Neural cell (in vitro differentiated cells): ENCODE results near the gene MRPL23. TPM values are rescaled to one million over a fixed set of nuclear protein-coding genes. Genes with fewer than 3 reads are reported as not detected.

ENCODE experiments used
- H2AFZ ChIP-seq: fragments of 200-600, 300-800 bp; sonication (generic), shearing (Covaris generic); 2 replicates; pipeline ENCODE4 v1.6.0; 2014; ENCODE audit warnings: low read depth, mild to moderate bottlenecking, antibody characterized with exemption, low read length, moderate library complexity
- H3F3A ChIP-seq: fragments of 200-600 bp; shearing (Covaris generic); 2 replicates; pipeline ENCODE4 v1.6.1; 2016; ENCODE audit warnings: mild to moderate bottlenecking, moderate library complexity, mixed read lengths, antibody characterized with exemption, low read length; ENCODE audit not compliant: insufficient read depth, poor library complexity, severe bottlenecking
- H3K27ac ChIP-seq: fragments of 200-600, 300-800 bp; sonication (generic), shearing (Covaris generic); 2 replicates; pipeline ENCODE4 v1.5.1; 2014; ENCODE audit warnings: mild to moderate bottlenecking, low read length, moderate library complexity
- H3K27me3 ChIP-seq: fragments of 300-800, 200-600 bp; sonication (generic), shearing (Covaris generic); 2 replicates; pipeline ENCODE4 v1.6.0; 2014; ENCODE audit warnings: mild to moderate bottlenecking, low read depth, low read length, moderate library complexity; ENCODE audit not compliant: insufficient read depth
- H3K36me3 ChIP-seq: fragments of 300-800, 200-600 bp; sonication (generic), shearing (Covaris generic); 2 replicates; pipeline ENCODE4 v1.5.1; 2014; ENCODE audit warnings: mild to moderate bottlenecking, antibody characterized with exemption, low read length, moderate library complexity; ENCODE audit not compliant: insufficient read depth
- H3K4me2 ChIP-seq: fragments of 300-800, 200-600 bp; sonication (generic), shearing (Covaris generic); 2 replicates; pipeline ENCODE4 v1.6.0; 2014; ENCODE audit warnings: mild to moderate bottlenecking, low read length
- H3K4me3 ChIP-seq: fragments of 300-800, 200-600 bp; sonication (generic), shearing (Covaris generic); 2 replicates; pipeline ENCODE4 v1.5.1; 2014; ENCODE audit warnings: mild to moderate bottlenecking, low read length, moderate library complexity
- H3K79me2 ChIP-seq: fragments of 200-600 bp; shearing (Covaris generic); replicated peaks from 2 replicates; pipeline ENCODE4 v1.6.0; 2014; ENCODE audit warnings: mild to moderate bottlenecking, low read length, moderate library complexity; ENCODE audit not compliant: insufficient read depth
- H3K9ac ChIP-seq: fragments of 300-800, 200-600 bp; sonication (generic), shearing (Covaris generic); 2 replicates; pipeline ENCODE4 v1.6.1; 2016; ENCODE audit warnings: mild to moderate bottlenecking, low read length, mixed read lengths
- H3K9me2 ChIP-seq: fragments of 200-600 bp; shearing (Covaris generic); 2 replicates; pipeline ENCODE4 v1.6.1; 2016; ENCODE audit warnings: mild to moderate bottlenecking, low read length, mixed read lengths; ENCODE audit not compliant: insufficient read depth
- H3K9me3 ChIP-seq: fragments of 200-600, 300-800 bp; sonication (generic), shearing (Covaris generic); 2 replicates; pipeline ENCODE4 v1.6.1; 2016; ENCODE audit warnings: mild to moderate bottlenecking, mixed run types, low read length, moderate library complexity, mixed read lengths
- H4K20me1 ChIP-seq: fragments of 200-600 bp; shearing (Covaris generic); 2 replicates; pipeline ENCODE4 v1.6.1; 2016; ENCODE audit warnings: mild to moderate bottlenecking, mixed run types; ENCODE audit not compliant: insufficient read depth
- CTCF ChIP-seq: fragments of 450-650 bp; IDR thresholded peaks from 2 replicates; pipeline ENCODE4 v1.5.1; 2014; ENCODE audit warnings: antibody characterized with exemption, mild to moderate bottlenecking, moderate library complexity; ENCODE audit not compliant: poor library complexity, severe bottlenecking
- EP300 ChIP-seq: fragments of 450-650 bp; conservative IDR thresholded peaks from 2 replicates; pipeline ENCODE4 v1.6.1; 2014; ENCODE audit warnings: antibody characterized with exemption, mild to moderate bottlenecking, moderate library complexity; ENCODE audit not compliant: poor library complexity, severe bottlenecking
- EZH2 ChIP-seq: fragments of 200-600, 300-800 bp; shearing (Covaris generic), sonication (generic); IDR thresholded peaks from 2 replicates; pipeline ENCODE4 v1.6.1; 2014; ENCODE audit warnings: antibody characterized with exemption, low read length, borderline replicate concordance, mild to moderate bottlenecking; ENCODE audit not compliant: insufficient read depth, poor library complexity, severe bottlenecking
- MXI1 ChIP-seq: fragments of 450-650 bp; conservative IDR thresholded peaks from 2 replicates; pipeline ENCODE4 v1.6.1; 2014; ENCODE audit warnings: antibody characterized with exemption, mild to moderate bottlenecking; ENCODE audit not compliant: poor library complexity, severe bottlenecking
- POLR2AphosphoS5 ChIP-seq: IDR thresholded peaks from 2 replicates; pipeline ENCODE4 v1.6.1; 2012
- RAD21 ChIP-seq: fragments of 450-650 bp; conservative IDR thresholded peaks from 2 replicates; pipeline ENCODE4 v1.6.1; 2014; ENCODE audit warnings: antibody characterized with exemption, mild to moderate bottlenecking, moderate library complexity
- REST ChIP-seq: IDR thresholded peaks from 2 replicates; pipeline ENCODE4 v1.6.1; 2012; ENCODE audit warnings: borderline replicate concordance
- SMC3 ChIP-seq: fragments of 450-650 bp; conservative IDR thresholded peaks from 2 replicates; pipeline ENCODE4 v1.6.1; 2014; ENCODE audit warnings: antibody characterized with exemption, mild to moderate bottlenecking, moderate library complexity; ENCODE audit not compliant: poor library complexity
- TAF1 ChIP-seq: IDR thresholded peaks from 2 replicates; pipeline ENCODE4 v1.6.1; 2012; ENCODE audit warnings: low read depth
- polyA plus RNA-seq: library from polyadenylated mRNA; depleted of rRNA; stranded (reverse); fragments of >200 nt; gene quantifications from 2 replicates; pipeline ENCODE4 v1.2.3, GENCODE V29; 2014

The MRPL23 gene
- polyA plus RNA-seq, 1 donor from 2014 or later, result 154 TPM

- Histone ChIP-seq H4K20me1 (no peaks in the 10 kb centered on the region), H2AFZ (no peak overlapping the region), H3K4me2 (no peak overlapping the region), H3F3A (no peaks in the 10 kb centered on the region), H3K36me3 (no peaks in the 10 kb centered on the region), H3K9me3 (no peaks in the 10 kb centered on the region), H3K27ac (no peak overlapping the region), H3K79me2 (no peaks in the 10 kb centered on the region), H3K9me2 (no peaks in the 10 kb centered on the region), H3K4me3 (no peak overlapping the region), H3K27me3 (no peaks in the 10 kb centered on the region), H3K9ac (no peak overlapping the region)
- no peak for TF ChIP-seq EP300
- no peak for TF ChIP-seq REST
- no peak for TF ChIP-seq POLR2AphosphoS5
- no peak for TF ChIP-seq CTCF
- TF ChIP-seq EZH2, result no peak
- TF ChIP-seq SMC3, result no peak
- TF ChIP-seq MXI1, result no peak
- no peak for TF ChIP-seq TAF1
- no peak for TF ChIP-seq RAD21
These were observed 47.0 kb downstream of the MRPL23 start for GRCh38 chr11:1994121-1994520.

GRCh38 chr11:1997755-1998154, 50.6 kb downstream of the MRPL23 start, which contains the start of gene H19:
H19 (minus strand) TSS chr11:1997842.
- Histone ChIP-seq H3K36me3 (no peaks in the 10 kb centered on the region), H3K27me3 (no peaks in the 10 kb centered on the region), H3K9me3 (no peaks in the 10 kb centered on the region), H3K79me2 (no peaks in the 10 kb centered on the region), H4K20me1 (no peaks in the 10 kb centered on the region), H3K27ac (no peak within 1 kb of the TSS), H3K9me2 (no peaks in the 10 kb centered on the region), H2AFZ (no peak within 1 kb of the TSS), H3F3A (no peaks in the 10 kb centered on the region), H3K4me2 (no peak within 1 kb of the TSS), H3K9ac (no peak within 1 kb of the TSS), H3K4me3 (no peak within 1 kb of the TSS)
- TF ChIP-seq POLR2AphosphoS5 (no peak), REST (no peak), RAD21 (no peak), EP300 (no peak), MXI1 (no peak), EZH2 (no peak), CTCF (no peak), SMC3 (no peak), TAF1 (no peak)
